SK-N-SH (cell line): Measurements from ENCODE around the gene FAM114A1. TPM values are rescaled to one million over a fixed set of nuclear protein-coding genes. Genes with fewer than 3 reads are reported as not detected.

Experiments
- CTCF ChIA-PET: fragments of 300-600, 350-600 bp; formaldehyde crosslinking; extraction: SDS; loops from one replicate; lab custom pipeline; 2021; lab: Yijun Ruan, JAX
- POLR2A ChIA-PET: fragments of 350-600 bp; sonication (Branson Sonifier 250); formaldehyde crosslinking; extraction: SDS; loops from one replicate; lab custom pipeline; 2020; ENCODE audit warnings: antibody characterized with exemption, inconsistent platforms; lab: Yijun Ruan, JAX
- DNase-seq: peaks from one replicate; pipeline ENCODE4 v3.0.0; 2012
- H2AFZ ChIP-seq: fragments of 200-600 bp; sonication (generic); 2 replicates; pipeline ENCODE4 v1.8.1; 2016; ENCODE audit warnings: antibody characterized with exemption, mild to moderate bottlenecking, low read depth
- H3F3A ChIP-seq: fragments of 200-600 bp; sonication (generic); replicated peaks from 2 replicates; pipeline ENCODE3; 2016; ENCODE audit warnings: antibody characterized with exemption, mild to moderate bottlenecking; ENCODE audit not compliant: insufficient read depth
- H3K27ac ChIP-seq, 2 experiments: fragments of 200-500 bp in 1 of 2; fragments of 200-600 bp in 1 of 2; sonication (Bioruptor generic) in 1 of 2; sonication (generic), shearing (Covaris generic) in 1 of 2; 2 replicates each; pipeline versions ENCODE4 v1.5.1 to v1.6.1; 2014 to 2016; ENCODE audit warnings: low read depth in 2 of 2, inconsistent platforms in 1 of 2, low read length in 1 of 2, mild to moderate bottlenecking in 1 of 2, mixed read lengths in 1 of 2
- H3K27me3 ChIP-seq: fragments of 200-600 bp; sonication (generic), shearing (Covaris generic); 2 replicates; pipeline ENCODE4 v1.6.1; 2016; ENCODE audit warnings: mixed run types; ENCODE audit not compliant: insufficient read depth
- H3K36me3 ChIP-seq, 2 experiments: fragments of 200-500 bp in 1 of 2; fragments of 200-600 bp in 1 of 2; sonication (Bioruptor generic) in 1 of 2; sonication (generic) in 1 of 2; replicated peaks in 1 of 2; 2 replicates each; pipeline versions ENCODE3 to v1.5.1; 2014 to 2016; ENCODE audit warnings: low read length in 1 of 2, mild to moderate bottlenecking in 1 of 2; ENCODE audit not compliant: insufficient read depth in 2 of 2, control insufficient read depth in 1 of 2
- H3K4me1 ChIP-seq, 2 experiments: fragments of 200-500 bp in 1 of 2; fragments of 200-600 bp in 1 of 2; sonication (Bioruptor generic) in 1 of 2; sonication (generic), shearing (Covaris generic) in 1 of 2; 2 replicates each; pipeline versions ENCODE4 v1.5.1 to v1.6.1; 2014 to 2016; ENCODE audit warnings: low read depth in 1 of 2, low read length in 1 of 2, mixed run types in 1 of 2; ENCODE audit not compliant: insufficient read depth in 2 of 2, control insufficient read depth in 1 of 2
- H3K4me2 ChIP-seq: fragments of 200-600 bp; sonication (generic), shearing (Covaris generic); 2 replicates; pipeline ENCODE4 v1.6.1; 2017; ENCODE audit warnings: mixed run types
- H3K4me3 ChIP-seq, 2 experiments: fragments of 200-500 bp in 1 of 2; fragments of 200-600 bp in 1 of 2; sonication (Bioruptor generic) in 1 of 2; sonication (generic), shearing (Covaris generic) in 1 of 2; 2 replicates each; pipeline versions ENCODE4 v1.5.1 to v1.8.1; 2014 to 2016; ENCODE audit warnings: low read depth in 2 of 2, inconsistent platforms in 1 of 2, low read length in 1 of 2, mild to moderate bottlenecking in 1 of 2, mixed read lengths in 1 of 2, moderate library complexity in 1 of 2
- H3K79me2 ChIP-seq: fragments of 200-600 bp; sonication (generic); 2 replicates; pipeline ENCODE4 v1.8.1; 2017; ENCODE audit warnings: mild to moderate bottlenecking; ENCODE audit not compliant: insufficient read depth
- H3K9ac ChIP-seq: fragments of 200-600 bp; sonication (generic); 2 replicates; pipeline ENCODE4 v1.6.1; 2017; ENCODE audit warnings: mixed run types
- H3K9me2 ChIP-seq: fragments of 200-600 bp; sonication (generic); 2 replicates; pipeline ENCODE4 v1.6.1; 2017; ENCODE audit warnings: mixed run types
- H3K9me3 ChIP-seq: fragments of 200-600 bp; sonication (generic); 2 replicates; pipeline ENCODE4 v1.6.1; 2017; ENCODE audit warnings: mixed run types, mild to moderate bottlenecking, moderate library complexity
- H4K20me1 ChIP-seq: fragments of 200-600 bp; sonication (generic); 2 replicates; pipeline ENCODE4 v1.6.1; 2017; ENCODE audit warnings: mild to moderate bottlenecking, mixed run types; ENCODE audit not compliant: insufficient read depth
- EP300 ChIP-seq, 2 experiments: IDR thresholded peaks; 2 replicates each; pipeline versions ENCODE4 v1.4.0 to v1.6.1; 2012; ENCODE audit warnings: borderline replicate concordance in 1 of 2, low read depth in 1 of 2, low read length in 1 of 2
- FOSL2 ChIP-seq: IDR thresholded peaks from 2 replicates; pipeline ENCODE4 v1.4.0; 2012; ENCODE audit warnings: low read depth, mild to moderate bottlenecking, moderate library complexity, borderline replicate concordance
- GATA2 ChIP-seq: sonication (generic); formaldehyde crosslinking; IDR thresholded peaks from 2 replicates; pipeline ENCODE4 v1.5.0; 2020; ENCODE audit warnings: mild to moderate bottlenecking, missing genetic modification reagents
- JUND ChIP-seq: IDR thresholded peaks from 2 replicates; pipeline ENCODE4 v1.4.0; 2012
- NRF1 ChIP-seq: IDR thresholded peaks from 2 replicates; pipeline ENCODE4 v1.6.1; 2012; ENCODE audit warnings: low read depth, mild to moderate bottlenecking, low read length
- RCOR1 ChIP-seq: fragments of 150-350 bp; IDR thresholded peaks from 2 replicates; pipeline ENCODE4 v1.6.1; 2017; ENCODE audit warnings: antibody characterized with exemption, low read length
- SIN3A ChIP-seq: IDR thresholded peaks from 2 replicates; pipeline ENCODE4 v1.6.1; 2012; ENCODE audit warnings: low read depth, mild to moderate bottlenecking, low read length, moderate library complexity, borderline replicate concordance
- WGBS: methylation state at CpG from one replicate; pipeline ENCODE4 v1.1.6; 2017; ENCODE audit warnings: low lambda C conversion rate; 5-methylcytosine and 5-hydroxymethylcytosine counted together
- polyA plus RNA-seq, 3 experiments: library from polyadenylated mRNA; depleted of rRNA; stranded (reverse); fragments of >200 nt; gene quantifications; 2 replicates each; pipeline ENCODE4 v1.2.3, GENCODE V29; 2012
- TF ChIP-seq, protein P1 (sequence below): fragments of 150-350 bp; IDR thresholded peaks from 2 replicates; pipeline ENCODE4 v1.6.1; 2017; ENCODE audit warnings: antibody characterized with exemption, low read length, low read depth, borderline replicate concordance
- TF ChIP-seq, protein P2 (sequence below): IDR thresholded peaks from 2 replicates; pipeline ENCODE4; 2012
- TF ChIP-seq, protein P3 (sequence below): fragments of 150-350 bp; IDR thresholded peaks from 2 replicates; pipeline ENCODE4 v1.6.1; 2016; ENCODE audit warnings: mild to moderate bottlenecking, low read depth, low read length
- TF ChIP-seq, protein P4 (sequence below): IDR thresholded peaks from 2 replicates; pipeline ENCODE4 v1.4.0; 2012; ENCODE audit warnings: low read depth, borderline replicate concordance
- TF ChIP-seq, protein P5 (sequence below): IDR thresholded peaks from 2 replicates; pipeline ENCODE4 v1.4.0; 2012; ENCODE audit warnings: low read depth

The FAM114A1 gene
- polyA plus RNA-seq, 1 of the 3 experiments (the other 2 are of a cell fraction), result 54.2 TPM

DNA sequence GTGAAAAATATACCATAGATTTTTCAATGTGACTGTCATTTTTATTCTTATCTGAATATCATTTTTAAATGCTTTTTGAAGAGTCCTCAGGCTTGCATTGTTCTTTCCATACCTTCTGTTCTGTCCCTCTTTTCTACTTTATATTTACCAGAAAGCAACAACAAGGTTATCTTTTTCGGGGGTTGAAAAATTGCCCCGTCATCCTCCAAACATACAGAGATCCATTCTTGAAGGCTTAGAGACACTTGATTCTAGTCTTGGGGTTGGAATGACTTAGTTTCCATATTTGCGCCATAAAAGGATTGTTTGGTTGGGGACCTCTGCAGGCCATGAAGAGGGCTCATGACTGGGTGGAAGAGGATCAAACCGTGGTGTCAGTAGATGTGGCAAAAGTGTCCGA is 63.5 kb downstream of the FAM114A1 start (continued):
- TF ChIP-seq, protein P1, sequence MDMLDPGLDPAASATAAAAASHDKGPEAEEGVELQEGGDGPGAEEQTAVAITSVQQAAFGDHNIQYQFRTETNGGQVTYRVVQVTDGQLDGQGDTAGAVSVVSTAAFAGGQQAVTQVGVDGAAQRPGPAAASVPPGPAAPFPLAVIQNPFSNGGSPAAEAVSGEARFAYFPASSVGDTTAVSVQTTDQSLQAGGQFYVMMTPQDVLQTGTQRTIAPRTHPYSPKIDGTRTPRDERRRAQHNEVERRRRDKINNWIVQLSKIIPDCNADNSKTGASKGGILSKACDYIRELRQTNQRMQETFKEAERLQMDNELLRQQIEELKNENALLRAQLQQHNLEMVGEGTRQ, result no peak
- TF ChIP-seq, protein P2, sequence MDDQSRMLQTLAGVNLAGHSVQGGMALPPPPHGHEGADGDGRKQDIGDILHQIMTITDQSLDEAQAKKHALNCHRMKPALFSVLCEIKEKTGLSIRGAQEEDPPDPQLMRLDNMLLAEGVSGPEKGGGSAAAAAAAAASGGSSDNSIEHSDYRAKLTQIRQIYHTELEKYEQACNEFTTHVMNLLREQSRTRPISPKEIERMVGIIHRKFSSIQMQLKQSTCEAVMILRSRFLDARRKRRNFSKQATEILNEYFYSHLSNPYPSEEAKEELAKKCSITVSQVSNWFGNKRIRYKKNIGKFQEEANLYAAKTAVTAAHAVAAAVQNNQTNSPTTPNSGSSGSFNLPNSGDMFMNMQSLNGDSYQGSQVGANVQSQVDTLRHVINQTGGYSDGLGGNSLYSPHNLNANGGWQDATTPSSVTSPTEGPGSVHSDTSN, result no peak
- TF ChIP-seq JUND, result no peak

DNA sequence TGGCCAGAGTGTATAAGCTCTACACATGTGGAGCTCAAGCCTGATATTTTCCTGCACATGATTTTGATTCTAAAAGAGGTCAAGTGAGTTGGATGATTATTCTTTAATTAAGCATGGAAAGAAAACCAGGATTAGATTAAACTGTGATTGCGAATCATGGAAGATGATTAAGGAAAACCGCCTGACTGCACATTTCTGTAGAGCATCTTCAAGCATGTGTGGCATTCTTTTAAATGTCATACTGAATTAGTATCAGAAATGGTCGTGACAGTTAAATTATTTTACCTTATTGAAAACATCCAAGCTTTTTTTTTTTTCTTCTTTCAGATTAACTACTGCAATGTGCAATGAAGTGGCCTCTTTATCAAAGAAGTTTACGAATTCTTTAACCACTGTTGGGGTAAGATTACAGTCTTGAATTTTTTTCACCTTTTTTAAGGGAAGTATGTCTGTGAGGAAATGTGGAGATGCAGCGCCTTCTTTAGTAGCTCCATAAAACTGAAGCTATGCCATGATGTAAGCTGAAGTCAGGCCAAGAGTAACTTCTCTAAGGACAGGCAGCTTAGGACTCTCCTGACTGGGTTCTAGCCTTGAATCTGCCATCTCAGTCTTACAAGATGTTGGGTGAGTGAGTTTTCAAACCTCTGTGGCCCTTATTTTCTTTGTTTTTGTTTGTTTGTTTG is 67.9 kb downstream of the FAM114A1 start:
- H3K79me2 ChIP-seq, result no peaks in the 10 kb centered on the region
- H3K9ac ChIP-seq, result no peak overlapping the region
- no peak for DNase-seq
- H3K9me2 ChIP-seq, result no peaks in the 10 kb centered on the region
- CTCF ChIA-PET, result interaction anchor here (1.0 kb wide), 1 partner anchor 33 kb away, joined by 3 read pairs; no protein-coding TSS in a partner anchor
- POLR2A ChIA-PET, result no interaction called here
- H3K27ac ChIP-seq, result no peak overlapping the region
- TF ChIP-seq NRF1 (no peak), EP300 (IDR thresholded peaks at IDR 0.05; ENCODE audit: borderline replicate concordance in 1 of 2, low read depth in 1 of 2, low read length in 1 of 2) (0 out of 4 replicates have a peak, but pooled peaks of 1 of the 2 experiments have one; percentile 9)
- TF ChIP-seq, protein P2, result peak; percentile 25; the same call in 1 of the 2 replicates
- H3K4me2 ChIP-seq, result no peak overlapping the region
- no peaks in the 10 kb centered on the region for H3K4me1 ChIP-seq
- no peaks in the 10 kb centered on the region for H3F3A ChIP-seq
- H4K20me1 ChIP-seq, result no peaks in the 10 kb centered on the region
- WGBS, result 80% methylated on average over 5 of the region's 5 CpGs
- peaks cover 5 to 79% of the 10 kb centered on the region in 2 experiments for H3K36me3 ChIP-seq
- H3K4me3 ChIP-seq, result no peak overlapping the region
- H3K9me3 ChIP-seq, result no peaks in the 10 kb centered on the region
- H3K27me3 ChIP-seq, result no peaks in the 10 kb centered on the region
- no peak overlapping the region for H2AFZ ChIP-seq

DNA sequence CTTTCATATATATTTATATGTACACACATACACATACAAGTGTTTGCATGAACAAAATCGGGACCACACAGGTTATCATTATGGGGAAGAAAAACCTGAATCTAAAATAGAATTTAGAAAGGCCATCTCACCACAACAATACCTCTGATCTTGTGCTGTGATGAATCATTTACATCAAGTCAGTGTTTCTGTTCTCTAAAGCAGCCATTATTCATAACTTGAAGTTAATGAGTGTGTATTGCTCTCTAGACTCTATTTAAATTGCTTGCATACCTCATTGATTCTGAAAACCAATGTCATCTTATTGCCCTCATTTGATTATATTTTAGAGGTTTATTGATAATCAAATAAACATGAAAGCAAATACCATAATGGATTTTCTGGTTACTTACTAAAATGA is 71.6 kb downstream of the FAM114A1 start:
- no peaks in the 10 kb centered on the region for H4K20me1 ChIP-seq
- ChIA-PET CTCF (no interaction called here), POLR2A (no interaction called here)
- H3K36me3 ChIP-seq, result peaks cover 2 to 76% of the 10 kb centered on the region in 2 experiments
- peaks cover 0 to 7% of the 10 kb centered on the region in 2 experiments; a peak in 1 of 4 replicates for H3K4me1 ChIP-seq
- TF ChIP-seq, protein P1, result no peak
- TF ChIP-seq GATA2 (CRISPR knock-in tag), result no peak
- no peak for TF ChIP-seq NRF1
- TF ChIP-seq FOSL2, result no peak
- TF ChIP-seq, protein P3, sequence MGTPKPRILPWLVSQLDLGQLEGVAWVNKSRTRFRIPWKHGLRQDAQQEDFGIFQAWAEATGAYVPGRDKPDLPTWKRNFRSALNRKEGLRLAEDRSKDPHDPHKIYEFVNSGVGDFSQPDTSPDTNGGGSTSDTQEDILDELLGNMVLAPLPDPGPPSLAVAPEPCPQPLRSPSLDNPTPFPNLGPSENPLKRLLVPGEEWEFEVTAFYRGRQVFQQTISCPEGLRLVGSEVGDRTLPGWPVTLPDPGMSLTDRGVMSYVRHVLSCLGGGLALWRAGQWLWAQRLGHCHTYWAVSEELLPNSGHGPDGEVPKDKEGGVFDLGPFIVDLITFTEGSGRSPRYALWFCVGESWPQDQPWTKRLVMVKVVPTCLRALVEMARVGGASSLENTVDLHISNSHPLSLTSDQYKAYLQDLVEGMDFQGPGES, result no peak
- TF ChIP-seq JUND, result no peak
- TF ChIP-seq, protein P4, sequence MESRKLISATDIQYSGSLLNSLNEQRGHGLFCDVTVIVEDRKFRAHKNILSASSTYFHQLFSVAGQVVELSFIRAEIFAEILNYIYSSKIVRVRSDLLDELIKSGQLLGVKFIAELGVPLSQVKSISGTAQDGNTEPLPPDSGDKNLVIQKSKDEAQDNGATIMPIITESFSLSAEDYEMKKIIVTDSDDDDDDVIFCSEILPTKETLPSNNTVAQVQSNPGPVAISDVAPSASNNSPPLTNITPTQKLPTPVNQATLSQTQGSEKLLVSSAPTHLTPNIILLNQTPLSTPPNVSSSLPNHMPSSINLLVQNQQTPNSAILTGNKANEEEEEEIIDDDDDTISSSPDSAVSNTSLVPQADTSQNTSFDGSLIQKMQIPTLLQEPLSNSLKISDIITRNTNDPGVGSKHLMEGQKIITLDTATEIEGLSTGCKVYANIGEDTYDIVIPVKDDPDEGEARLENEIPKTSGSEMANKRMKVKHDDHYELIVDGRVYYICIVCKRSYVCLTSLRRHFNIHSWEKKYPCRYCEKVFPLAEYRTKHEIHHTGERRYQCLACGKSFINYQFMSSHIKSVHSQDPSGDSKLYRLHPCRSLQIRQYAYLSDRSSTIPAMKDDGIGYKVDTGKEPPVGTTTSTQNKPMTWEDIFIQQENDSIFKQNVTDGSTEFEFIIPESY, result no peak
- TF ChIP-seq, protein P5, sequence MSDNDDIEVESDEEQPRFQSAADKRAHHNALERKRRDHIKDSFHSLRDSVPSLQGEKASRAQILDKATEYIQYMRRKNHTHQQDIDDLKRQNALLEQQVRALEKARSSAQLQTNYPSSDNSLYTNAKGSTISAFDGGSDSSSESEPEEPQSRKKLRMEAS, result no peak
- TF ChIP-seq RCOR1, result no peak
- no peak for TF ChIP-seq SIN3A
- H3K27ac ChIP-seq, result no peak overlapping the region
- H3K27me3 ChIP-seq, result no peaks in the 10 kb centered on the region
- no peaks in the 10 kb centered on the region for H3K9me3 ChIP-seq
- 85% methylated on average over 1 of the region's 1 CpG for WGBS
- DNase-seq, result no peak
- no peaks in the 10 kb centered on the region for H3F3A ChIP-seq
- H3K4me3 ChIP-seq, result no peak overlapping the region
- no peak overlapping the region for H3K4me2 ChIP-seq
- H3K9ac ChIP-seq, result no peak overlapping the region
- no peaks in the 10 kb centered on the region for H3K79me2 ChIP-seq
- no peaks in the 10 kb centered on the region for H3K9me2 ChIP-seq
- H2AFZ ChIP-seq, result no peak overlapping the region
